GM23248 (cell line): ENCODE measurements around the gene DNAI7.

Experiments used
- EZH2 ChIP-seq: fragments of 200-600 bp; sonication (generic); IDR thresholded peaks from 2 replicates; pipeline ENCODE4 v1.6.1; 2018; ENCODE audit warnings: antibody characterized with exemption, mild to moderate bottlenecking; ENCODE audit not compliant: insufficient read depth, poor library complexity, severe bottlenecking
- EZH2phosphoT487 ChIP-seq: fragments of 200-600 bp; sonication (generic); IDR thresholded peaks from 2 replicates; pipeline ENCODE4 v1.6.1; 2018; ENCODE audit warnings: antibody characterized with exemption, moderate library complexity, mild to moderate bottlenecking, low read depth; ENCODE audit not compliant: insufficient read depth

GRCh38 chr12:25184132-25184531 lies 10.8 kb downstream of the DNAI7 start:
- TF ChIP-seq EZH2: no peak
- no peak for TF ChIP-seq EZH2phosphoT487
